OCI-LY3 (cell line): Measurements from ENCODE around the gene LSM7.
A peak's percentile ranks its signal among the peaks of the same experiment; 100 is the strongest.

Source experiments
- H2AFZ ChIP-seq: fragments of 200-600, 300-600 bp; shearing (Covaris generic); 2 replicates; pipeline ENCODE4 v1.6.0; 2014; ENCODE audit warnings: antibody characterized with exemption, low read depth, low read length
- H3K27ac ChIP-seq: fragments of 200-600, 300-600 bp; sonication (generic); 2 replicates; pipeline ENCODE4 v1.5.1; 2014; ENCODE audit warnings: mild to moderate bottlenecking, low read length, moderate library complexity, mixed read lengths
- H3K27me3 ChIP-seq: fragments of 200-600, 300-600 bp; sonication (generic); 2 replicates; pipeline ENCODE4 v1.6.1; 2014; ENCODE audit warnings: low read depth, low read length, mixed read lengths
- H3K36me3 ChIP-seq: fragments of 200-600, 300-600 bp; sonication (generic); replicated peaks from 2 replicates; pipeline ENCODE3; 2014; ENCODE audit warnings: low read depth, low read length, mixed read lengths
- H3K4me1 ChIP-seq: fragments of 300-600, 200-600 bp; sonication (generic); 2 replicates; pipeline ENCODE4 v1.6.1; 2014; ENCODE audit warnings: low read length, mixed read lengths
- H3K4me2 ChIP-seq: fragments of 200-600, 300-600 bp; sonication (generic); 2 replicates; pipeline ENCODE4 v1.6.1; 2014; ENCODE audit warnings: low read length, mixed read lengths
- H3K4me3 ChIP-seq: fragments of 300-600, 200-600 bp; sonication (generic); 2 replicates; pipeline ENCODE4 v1.5.1; 2014; ENCODE audit warnings: antibody characterized with exemption, mild to moderate bottlenecking, low read length, moderate library complexity
- H3K79me2 ChIP-seq: fragments of 300-600, 200-600 bp; shearing (Covaris generic); 2 replicates; pipeline ENCODE4 v1.6.1; 2014; ENCODE audit warnings: mild to moderate bottlenecking, low read length, mixed read lengths
- H3K9ac ChIP-seq: fragments of 300-600, 200-600 bp; shearing (Covaris generic); 2 replicates; pipeline ENCODE4 v1.6.0; 2014; ENCODE audit warnings: mild to moderate bottlenecking, low read length, moderate library complexity
- H3K9me3 ChIP-seq: fragments of 200-600, 300-600 bp; shearing (Covaris generic); 2 replicates; pipeline ENCODE4 v1.6.1; 2014; ENCODE audit warnings: low read length, mixed read lengths; ENCODE audit not compliant: insufficient read depth
- H4K20me1 ChIP-seq: fragments of 200-600, 300-600 bp; sonication (generic); 2 replicates; pipeline ENCODE4 v1.6.1; 2016; ENCODE audit warnings: low read length, mixed read lengths; ENCODE audit not compliant: insufficient read depth
- EZH2phosphoT487 ChIP-seq: fragments of 200-600 bp; shearing (Covaris generic); IDR thresholded peaks from 2 replicates; pipeline ENCODE4 v1.6.1; 2018; ENCODE audit warnings: antibody characterized with exemption, mixed run types, low read depth
- TF ChIP-seq, protein P1 (sequence below): fragments of 200-600, 300-600 bp; sonication (generic); IDR thresholded peaks from 2 replicates; pipeline ENCODE4 v1.5.1; 2014; ENCODE audit warnings: antibody characterized with exemption, low read length, low read depth

The LSM7 gene

DNA sequence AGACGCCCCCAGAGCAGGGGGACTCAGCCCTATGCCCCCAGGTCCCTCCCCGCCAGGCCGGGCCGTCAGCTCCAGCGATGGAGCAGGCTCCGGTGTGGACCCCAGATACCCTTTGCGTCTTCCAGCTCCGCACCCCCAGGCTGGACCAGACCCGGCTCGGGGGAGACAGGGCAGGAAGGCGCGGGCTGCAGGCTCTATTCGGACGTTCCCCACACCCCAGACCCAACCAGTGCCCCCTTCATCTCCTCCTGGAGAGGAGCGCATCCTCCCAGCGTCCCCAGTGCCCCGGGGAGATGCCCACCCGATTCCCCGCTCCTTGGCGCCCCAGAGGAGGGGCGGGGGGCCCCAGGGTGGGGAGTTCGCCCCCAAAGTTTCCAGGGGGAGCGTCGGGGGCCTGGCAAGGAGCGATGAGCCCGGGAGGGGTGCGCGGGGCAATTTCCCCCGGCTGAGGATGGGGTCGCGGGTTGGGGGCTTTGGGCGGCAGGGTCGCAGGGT lies 20.8 kb downstream of the LSM7 start:
- H3K4me3 ChIP-seq: no peak overlapping the region
- peaks cover 11% of the 10 kb centered on the region for H3K27me3 ChIP-seq
- no peak overlapping the region for H3K9ac ChIP-seq

DNA sequence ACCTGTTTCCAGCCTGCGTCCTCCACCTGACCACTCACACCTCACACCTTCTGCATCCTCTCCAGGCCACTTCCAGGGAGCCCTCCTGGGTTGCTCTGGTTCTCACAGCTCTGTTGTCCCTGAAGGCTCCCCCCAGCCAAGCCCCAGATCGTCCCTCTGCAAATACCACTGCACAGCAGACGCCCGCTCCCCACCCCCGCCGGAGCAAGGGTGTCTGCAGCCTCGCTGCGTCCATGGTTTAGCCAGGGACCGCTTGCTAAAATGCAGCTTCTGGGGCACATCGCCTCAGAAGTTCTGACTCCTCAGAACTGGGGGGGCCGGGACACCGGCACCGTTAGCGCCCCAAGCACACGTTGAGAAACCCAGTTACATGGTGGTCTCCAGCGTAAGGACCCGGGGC lies 21.4 kb downstream of the LSM7 start:
- TF ChIP-seq, protein P1, sequence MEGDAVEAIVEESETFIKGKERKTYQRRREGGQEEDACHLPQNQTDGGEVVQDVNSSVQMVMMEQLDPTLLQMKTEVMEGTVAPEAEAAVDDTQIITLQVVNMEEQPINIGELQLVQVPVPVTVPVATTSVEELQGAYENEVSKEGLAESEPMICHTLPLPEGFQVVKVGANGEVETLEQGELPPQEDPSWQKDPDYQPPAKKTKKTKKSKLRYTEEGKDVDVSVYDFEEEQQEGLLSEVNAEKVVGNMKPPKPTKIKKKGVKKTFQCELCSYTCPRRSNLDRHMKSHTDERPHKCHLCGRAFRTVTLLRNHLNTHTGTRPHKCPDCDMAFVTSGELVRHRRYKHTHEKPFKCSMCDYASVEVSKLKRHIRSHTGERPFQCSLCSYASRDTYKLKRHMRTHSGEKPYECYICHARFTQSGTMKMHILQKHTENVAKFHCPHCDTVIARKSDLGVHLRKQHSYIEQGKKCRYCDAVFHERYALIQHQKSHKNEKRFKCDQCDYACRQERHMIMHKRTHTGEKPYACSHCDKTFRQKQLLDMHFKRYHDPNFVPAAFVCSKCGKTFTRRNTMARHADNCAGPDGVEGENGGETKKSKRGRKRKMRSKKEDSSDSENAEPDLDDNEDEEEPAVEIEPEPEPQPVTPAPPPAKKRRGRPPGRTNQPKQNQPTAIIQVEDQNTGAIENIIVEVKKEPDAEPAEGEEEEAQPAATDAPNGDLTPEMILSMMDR: no peak
- TF ChIP-seq EZH2phosphoT487: no peak
- H3K79me2 ChIP-seq: no peaks in the 10 kb centered on the region
- no peaks in the 10 kb centered on the region for H3K9me3 ChIP-seq
- H3K4me1 ChIP-seq: no peaks in the 10 kb centered on the region
- H4K20me1 ChIP-seq: no peaks in the 10 kb centered on the region
- no peak overlapping the region for H3K4me3 ChIP-seq
- no peak overlapping the region for H3K9ac ChIP-seq
- H3K27ac ChIP-seq: no peak overlapping the region
- no peak overlapping the region for H3K4me2 ChIP-seq
- no peaks in the 10 kb centered on the region for H3K36me3 ChIP-seq
- H3K27me3 ChIP-seq: peaks cover 11% of the 10 kb centered on the region
- no peak overlapping the region for H2AFZ ChIP-seq

More for the DNA sequence above, 20.8 kb downstream of the LSM7 start:
- H3K79me2 ChIP-seq: no peaks in the 10 kb centered on the region
- no peaks in the 10 kb centered on the region for H3K4me1 ChIP-seq
- H3K4me2 ChIP-seq: no peak overlapping the region
- H3K36me3 ChIP-seq: no peaks in the 10 kb centered on the region
- TF ChIP-seq EZH2phosphoT487: no peak
- TF ChIP-seq, protein P1: no peak
- H3K9me3 ChIP-seq: no peaks in the 10 kb centered on the region
- H2AFZ ChIP-seq: no peak overlapping the region
- H3K27ac ChIP-seq: no peak overlapping the region
- no peaks in the 10 kb centered on the region for H4K20me1 ChIP-seq

DNA sequence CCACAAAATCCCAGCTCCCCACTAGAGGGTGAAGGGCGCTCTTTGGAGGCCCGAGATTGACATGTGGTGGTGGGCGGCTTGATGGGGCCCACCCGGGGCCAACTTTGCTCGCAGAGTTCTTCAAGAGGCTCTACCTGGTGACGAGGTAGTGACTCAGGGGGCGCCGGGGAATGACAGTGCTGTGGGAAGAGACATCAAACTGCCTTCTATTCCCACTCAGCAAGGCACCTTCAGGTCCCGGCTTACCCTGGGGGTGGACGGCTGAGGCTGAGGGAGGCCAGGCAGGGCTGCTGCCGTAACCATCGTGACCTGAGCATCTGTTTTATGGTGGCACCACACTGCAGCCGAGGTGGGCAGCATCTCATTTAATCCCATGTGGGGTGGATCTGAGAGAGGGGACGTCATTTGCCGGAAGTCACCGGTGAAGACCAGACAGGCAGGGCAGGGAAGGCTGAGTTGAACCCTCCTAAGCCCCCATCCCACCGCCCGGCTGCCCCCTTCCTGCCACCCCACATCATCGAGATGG lies 22.0 kb downstream of the LSM7 start:
- Histone ChIP-seq H3K4me1 (no peaks in the 10 kb centered on the region), H3K27me3 (peaks cover 11% of the 10 kb centered on the region), H4K20me1 (no peaks in the 10 kb centered on the region), H3K4me2 (no peak overlapping the region), H3K79me2 (no peaks in the 10 kb centered on the region), H2AFZ (no peak overlapping the region), H3K36me3 (no peaks in the 10 kb centered on the region), H3K27ac (no peak overlapping the region), H3K4me3 (no peak overlapping the region), H3K9ac (no peak overlapping the region), H3K9me3 (no peaks in the 10 kb centered on the region)
- no peak for TF ChIP-seq EZH2phosphoT487

DNA sequence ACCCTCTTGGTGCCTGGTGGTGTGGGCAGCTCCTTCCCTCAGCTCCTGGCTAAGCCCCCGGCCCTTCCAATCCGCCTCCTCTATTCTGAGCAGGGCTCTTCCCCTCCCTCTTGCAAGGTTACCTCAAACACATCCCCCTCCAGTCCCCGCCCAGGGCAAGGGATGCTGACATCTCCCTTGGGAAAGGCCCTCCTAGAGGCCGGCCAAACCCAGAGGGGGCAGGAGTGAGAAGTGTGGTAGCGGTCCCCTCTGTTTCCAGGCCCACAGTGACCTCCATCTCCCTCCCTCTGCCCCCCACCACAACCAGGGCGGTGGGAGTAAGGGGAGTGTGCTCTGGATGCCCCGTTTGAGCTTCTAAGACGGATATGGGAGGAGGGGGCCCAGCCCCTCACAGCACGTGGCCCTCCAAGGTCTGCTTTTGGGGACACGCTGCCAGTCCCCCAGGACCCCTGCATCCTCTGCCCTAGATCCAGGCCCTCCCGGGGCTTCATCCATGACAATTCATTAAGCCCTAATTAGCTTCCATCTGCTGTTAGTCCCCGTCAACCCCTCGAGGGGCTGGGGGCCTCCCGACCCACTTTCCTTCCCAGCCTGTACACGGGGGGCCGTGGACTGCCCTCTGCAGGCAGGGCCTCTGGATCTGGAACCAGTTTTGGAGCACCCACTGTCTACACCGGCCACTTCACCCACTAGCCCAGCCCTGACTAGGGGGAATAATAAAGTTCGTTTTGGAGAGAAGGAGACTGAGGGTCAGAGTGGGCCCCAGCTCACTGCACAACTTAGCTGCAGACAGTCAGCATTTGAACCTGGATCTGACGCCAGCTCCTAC lies 22.7 kb downstream of the LSM7 start:
- no peak overlapping the region for H3K9ac ChIP-seq
- H3K9me3 ChIP-seq: no peaks in the 10 kb centered on the region
- H3K4me2 ChIP-seq: no peak overlapping the region
- no peaks in the 10 kb centered on the region for H3K4me1 ChIP-seq
- no peak overlapping the region for H3K27ac ChIP-seq
- H3K79me2 ChIP-seq: no peaks in the 10 kb centered on the region
- TF ChIP-seq, protein P1: peak; percentile 14; the same call in 1 of the 2 replicates
- no peak for TF ChIP-seq EZH2phosphoT487
- no peak overlapping the region for H3K4me3 ChIP-seq
- no peak overlapping the region for H2AFZ ChIP-seq
- H4K20me1 ChIP-seq: no peaks in the 10 kb centered on the region
- no peaks in the 10 kb centered on the region for H3K36me3 ChIP-seq
- H3K27me3 ChIP-seq: peaks cover 11% of the 10 kb centered on the region
